NT2/D1 (cell line): ENCODE measurements around the gene BRAT1.

ENCODE experiments used
- SUZ12 ChIP-seq: IDR thresholded peaks from 2 replicates; pipeline ENCODE4 v1.6.1; 2011; ENCODE audit not compliant: insufficient read length, insufficient read depth; ENCODE audit errors: extremely low read depth
- ZNF274 ChIP-seq: IDR thresholded peaks from 2 replicates; pipeline ENCODE4 v1.6.1; 2011; ENCODE audit warnings: mild to moderate bottlenecking, low read depth, low read length

DNA sequence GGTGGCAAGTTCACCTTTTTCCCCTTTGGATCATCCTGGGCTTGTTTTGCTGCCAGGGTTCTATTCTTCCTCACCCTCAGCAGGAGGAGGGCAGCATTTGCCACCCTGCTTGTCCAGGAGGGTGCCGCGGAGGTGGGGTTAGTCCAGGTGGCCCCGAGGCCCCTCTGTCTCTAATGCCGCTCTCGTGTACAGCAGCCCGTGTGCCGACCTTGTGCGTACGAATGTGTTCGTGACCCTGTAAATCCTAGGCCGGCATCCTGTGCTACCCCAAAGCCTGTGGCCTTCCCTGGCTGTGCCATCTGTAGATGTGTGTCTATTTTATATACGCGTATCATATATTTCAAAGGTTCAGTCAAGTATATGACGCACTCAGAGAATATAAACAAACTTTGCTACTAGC, 14.1 kb upstream of the BRAT1 start:
- TF ChIP-seq ZNF274 (no peak), SUZ12 (no peak)
